ENCODE data around the gene BCKDHA.
"Not testable (repeated sequence)": the region's sequence is repeated elsewhere in the genome, so short reads cannot be mapped to it uniquely, and the experiment has no call there.

Gene BCKDHA

DNA sequence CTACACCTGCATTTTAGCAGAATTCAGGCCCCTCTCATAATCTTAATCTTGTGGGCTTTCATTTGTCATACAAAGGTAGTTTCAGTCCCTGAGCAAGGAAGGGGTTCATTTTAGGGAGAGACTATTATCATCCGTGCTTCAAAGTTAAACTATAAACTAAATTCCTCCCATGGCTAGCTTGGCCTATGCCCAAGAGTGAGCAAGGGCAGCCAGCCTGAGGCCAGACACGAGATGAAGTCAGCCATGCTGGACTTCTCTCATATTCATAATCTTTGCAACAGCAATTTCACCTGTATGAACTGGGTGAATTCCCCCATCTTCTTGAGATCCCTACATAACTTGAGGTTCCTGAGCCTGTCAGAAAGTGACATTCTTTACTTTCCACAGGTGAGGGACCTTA lies 58.3 kb downstream of the BCKDHA start:
- Histone ChIP-seq H3K9ac (ENCODE audit: low read length) (no peak overlapping the region), H3K27ac (ENCODE audit: low read depth, low read length) (no peak overlapping the region), H3K9me3 (ENCODE audit: control insufficient read depth, insufficient read depth, low read depth, low read length) (no peaks in the 10 kb centered on the region; the same call in 1 of the 2 replicates), H3K4me1 (ENCODE audit: control insufficient read depth, insufficient read depth, low read length) (no peaks in the 10 kb centered on the region), H3K36me3 (ENCODE audit: control insufficient read depth, insufficient read depth, low read length) (no peaks in the 10 kb centered on the region), H3K27me3 (ENCODE audit: control insufficient read depth, insufficient read depth, low read length) (peaks cover 64% of the 10 kb centered on the region), H3K4me3 (ENCODE audit: low read depth, low read length) (no peak overlapping the region)

DNA sequence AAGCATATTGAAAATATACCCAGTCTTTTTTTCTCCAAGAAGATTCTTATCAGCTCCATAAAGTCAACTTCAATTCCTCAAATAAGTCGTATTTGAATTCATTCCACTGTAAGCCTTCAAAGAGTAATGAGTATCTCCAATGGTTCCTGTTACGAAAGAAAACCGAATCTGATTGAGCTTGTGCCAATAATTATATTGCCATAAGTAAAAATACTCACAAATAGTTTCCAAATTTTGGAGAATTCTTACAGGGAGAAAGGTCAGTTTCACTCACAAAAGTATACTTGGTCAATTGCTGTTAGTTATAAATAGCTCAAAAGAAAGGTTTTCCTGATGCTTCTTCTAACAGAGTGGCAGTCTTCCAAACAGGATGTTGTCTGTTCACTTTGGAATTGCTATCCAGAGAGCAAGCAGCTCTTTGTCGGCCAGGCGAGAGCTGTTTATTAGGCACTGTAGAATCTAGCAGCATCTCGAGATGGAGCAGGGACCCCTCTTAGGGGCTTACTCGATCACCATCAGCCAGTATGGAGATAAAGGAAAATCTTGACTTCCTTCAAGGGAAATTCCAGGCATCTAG lies 58.8 kb downstream of the BCKDHA start:
- Histone ChIP-seq H3K27me3 (ENCODE audit: control insufficient read depth, insufficient read depth, low read length) (peaks cover 69% of the 10 kb centered on the region), H3K27ac (ENCODE audit: low read depth, low read length) (no peak overlapping the region), H3K9ac (ENCODE audit: low read length) (no peak overlapping the region), H3K9me3 (ENCODE audit: control insufficient read depth, insufficient read depth, low read depth, low read length) (peaks cover 4% of the 10 kb centered on the region), H3K4me1 (ENCODE audit: control insufficient read depth, insufficient read depth, low read length) (no peaks in the 10 kb centered on the region), H3K36me3 (ENCODE audit: control insufficient read depth, insufficient read depth, low read length) (no peaks in the 10 kb centered on the region), H3K4me3 (ENCODE audit: low read depth, low read length) (no peak overlapping the region)

DNA sequence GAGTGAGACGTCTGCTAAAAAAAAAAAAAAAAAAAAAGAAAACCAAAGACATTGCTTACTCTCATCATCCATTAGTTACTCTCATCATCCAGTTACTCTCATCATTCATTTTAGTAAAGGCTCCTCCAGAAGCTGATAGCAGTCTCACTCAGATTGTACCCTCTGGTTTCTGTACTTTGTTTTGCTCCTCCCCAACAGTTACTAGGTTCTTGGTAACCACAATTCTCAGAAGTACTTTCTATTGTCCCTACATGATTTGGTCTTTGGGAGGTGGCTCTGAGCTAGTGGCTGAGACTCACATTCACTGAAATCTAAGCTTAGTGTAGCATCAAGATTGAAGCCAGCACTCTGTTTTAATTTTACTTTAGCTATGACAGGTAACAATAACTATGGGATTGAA lies 59.6 kb downstream of the BCKDHA start:
- Histone ChIP-seq H3K27ac (ENCODE audit: low read depth, low read length) (no peak overlapping the region), H3K9ac (ENCODE audit: low read length) (no peak overlapping the region), H3K27me3 (ENCODE audit: control insufficient read depth, insufficient read depth, low read length) (peaks cover 69% of the 10 kb centered on the region), H3K4me1 (ENCODE audit: control insufficient read depth, insufficient read depth, low read length) (no peaks in the 10 kb centered on the region), H3K9me3 (ENCODE audit: control insufficient read depth, insufficient read depth, low read depth, low read length) (peaks cover 11% of the 10 kb centered on the region), H3K4me3 (ENCODE audit: low read depth, low read length) (no peak overlapping the region), H3K36me3 (ENCODE audit: control insufficient read depth, insufficient read depth, low read length) (no peaks in the 10 kb centered on the region)

DNA sequence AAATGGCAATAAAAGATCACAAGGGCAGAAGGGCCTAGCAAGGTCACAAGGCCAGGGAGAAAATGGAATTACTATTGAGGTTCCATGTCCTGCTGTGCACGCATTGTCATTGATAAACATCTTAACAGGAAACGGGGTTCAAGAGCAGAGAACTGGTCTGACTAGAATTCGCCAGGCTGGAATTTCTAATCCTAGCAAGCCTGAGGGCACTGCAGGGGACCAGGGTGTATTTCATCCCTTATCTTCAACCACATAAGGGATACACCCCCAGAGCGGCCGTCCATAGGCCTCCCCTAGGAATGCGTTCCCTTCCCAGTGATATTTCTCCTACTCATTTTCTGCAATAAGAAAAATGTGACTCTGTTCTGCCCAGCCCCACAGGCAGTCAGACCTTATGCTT lies 64.9 kb downstream of the BCKDHA start:
- Histone ChIP-seq H3K4me3 (ENCODE audit: low read depth, low read length) (no peak overlapping the region), H3K36me3 (ENCODE audit: control insufficient read depth, insufficient read depth, low read length) (no peaks in the 10 kb centered on the region), H3K27ac (ENCODE audit: low read depth, low read length) (no peak overlapping the region), H3K9ac (ENCODE audit: low read length) (no peak overlapping the region), H3K9me3 (ENCODE audit: control insufficient read depth, insufficient read depth, low read depth, low read length) (peaks cover 24% of the 10 kb centered on the region), H3K27me3 (ENCODE audit: control insufficient read depth, insufficient read depth, low read length) (peaks cover 59% of the 10 kb centered on the region), H3K4me1 (ENCODE audit: control insufficient read depth, insufficient read depth, low read length) (no peaks in the 10 kb centered on the region)

DNA sequence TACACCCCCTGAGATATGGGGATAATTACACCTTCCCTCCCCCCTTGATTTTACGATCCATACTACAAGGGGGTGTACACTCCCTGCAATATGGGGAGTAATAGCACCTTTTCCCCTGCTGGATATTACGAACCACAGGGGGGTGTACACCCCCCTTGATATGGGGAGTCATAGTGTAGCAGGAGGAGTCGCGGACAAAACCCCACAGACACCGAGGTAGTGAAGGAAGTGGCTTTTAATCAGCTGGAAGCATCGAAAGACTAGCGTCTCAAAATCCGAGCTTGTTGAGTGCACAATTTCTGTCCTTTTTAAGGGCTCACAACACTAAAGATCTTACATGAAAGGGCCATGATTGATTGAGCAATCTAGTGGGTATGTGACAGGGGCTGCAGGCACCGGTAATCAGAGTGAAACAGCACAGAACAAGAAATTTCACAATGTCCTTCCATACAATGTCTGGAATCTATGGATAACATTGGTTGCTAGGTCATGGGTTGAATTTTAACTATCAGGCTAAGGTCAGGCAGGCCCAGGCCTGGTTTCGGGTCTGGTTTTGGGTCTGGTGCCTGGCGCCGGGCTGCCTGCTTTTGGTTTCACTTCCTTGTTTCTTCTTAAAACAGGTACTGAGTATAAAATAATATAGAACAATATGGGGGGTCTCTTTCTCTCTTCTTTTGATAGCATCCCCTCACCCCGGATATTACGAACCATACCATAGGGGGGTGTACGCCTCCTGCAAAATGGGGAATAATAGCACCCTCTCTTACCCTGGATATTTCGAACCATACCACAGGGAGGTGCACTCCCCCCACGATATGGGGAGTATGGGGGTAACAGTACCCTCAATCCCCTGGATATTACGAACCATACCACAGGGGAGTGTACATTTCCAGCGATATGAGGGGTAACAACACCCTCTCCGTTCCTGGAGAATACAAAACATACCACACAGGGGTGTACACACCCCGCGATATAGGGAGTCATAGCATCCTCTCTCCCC lies 65.9 kb downstream of the BCKDHA start:
- not testable (repeated sequence) for H3K9ac ChIP-seq (ENCODE audit: low read length); H3K27ac ChIP-seq (ENCODE audit: low read depth, low read length); H3K4me3 ChIP-seq (ENCODE audit: low read depth, low read length); H3K36me3 ChIP-seq (ENCODE audit: control insufficient read depth, insufficient read depth, low read length); H3K4me1 ChIP-seq (ENCODE audit: control insufficient read depth, insufficient read depth, low read length)
- peaks cover 56% of the 10 kb centered on the region for H3K27me3 ChIP-seq (ENCODE audit: control insufficient read depth, insufficient read depth, low read length)
- H3K9me3 ChIP-seq (ENCODE audit: control insufficient read depth, insufficient read depth, low read depth, low read length), result peaks cover 24% of the 10 kb centered on the region
